Fibroblast of villous mesenchyme (primary cell): ENCODE measurements around the gene MAGI2. TPM values are rescaled to one million over a fixed set of nuclear protein-coding genes. Genes with fewer than 3 reads are reported as not detected.

Source experiments
- DNase-seq: peaks from one replicate; pipeline ENCODE4 v3.0.0-alpha.2; 2010; ENCODE audit warnings: low read depth
- H3K4me3 ChIP-seq: 2 replicates; pipeline ENCODE4 v1.5.1; 2011; ENCODE audit warnings: low read depth, mild to moderate bottlenecking, low read length
- total RNA-seq: library from RNA; depleted of rRNA; stranded (reverse); fragments of >200 nt; gene quantifications from 2 replicates; pipeline ENCODE4 v1.2.3, GENCODE V29; 2012
- TF ChIP-seq, protein P1 (sequence below): IDR thresholded peaks from 2 replicates; pipeline ENCODE4 v1.5.1; 2012; ENCODE audit warnings: low read depth, mild to moderate bottlenecking, low read length; ENCODE audit not compliant: insufficient read depth

Gene MAGI2
- total RNA-seq, 1 donor = 24.6 TPM

DNA sequence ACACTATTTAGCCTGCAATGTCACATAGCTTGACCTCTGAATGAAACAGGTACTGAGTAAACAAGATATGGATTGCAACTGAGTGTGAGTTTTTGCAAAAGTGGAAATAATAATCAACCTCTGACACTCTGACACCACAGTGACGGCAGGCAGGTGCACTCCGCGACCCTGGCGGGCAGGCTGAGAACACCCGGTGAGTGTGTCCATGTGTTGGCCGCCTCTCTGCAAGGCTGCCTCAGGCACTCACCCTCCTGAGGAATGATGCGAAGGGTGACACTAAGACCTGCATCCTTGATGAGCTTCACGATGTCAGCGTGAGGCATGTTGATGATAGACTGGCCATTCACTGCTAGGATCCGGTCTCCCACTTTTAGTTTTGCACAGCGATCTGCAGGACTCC is 1318.7 kb downstream of the MAGI2 start:
- TF ChIP-seq, protein P1, sequence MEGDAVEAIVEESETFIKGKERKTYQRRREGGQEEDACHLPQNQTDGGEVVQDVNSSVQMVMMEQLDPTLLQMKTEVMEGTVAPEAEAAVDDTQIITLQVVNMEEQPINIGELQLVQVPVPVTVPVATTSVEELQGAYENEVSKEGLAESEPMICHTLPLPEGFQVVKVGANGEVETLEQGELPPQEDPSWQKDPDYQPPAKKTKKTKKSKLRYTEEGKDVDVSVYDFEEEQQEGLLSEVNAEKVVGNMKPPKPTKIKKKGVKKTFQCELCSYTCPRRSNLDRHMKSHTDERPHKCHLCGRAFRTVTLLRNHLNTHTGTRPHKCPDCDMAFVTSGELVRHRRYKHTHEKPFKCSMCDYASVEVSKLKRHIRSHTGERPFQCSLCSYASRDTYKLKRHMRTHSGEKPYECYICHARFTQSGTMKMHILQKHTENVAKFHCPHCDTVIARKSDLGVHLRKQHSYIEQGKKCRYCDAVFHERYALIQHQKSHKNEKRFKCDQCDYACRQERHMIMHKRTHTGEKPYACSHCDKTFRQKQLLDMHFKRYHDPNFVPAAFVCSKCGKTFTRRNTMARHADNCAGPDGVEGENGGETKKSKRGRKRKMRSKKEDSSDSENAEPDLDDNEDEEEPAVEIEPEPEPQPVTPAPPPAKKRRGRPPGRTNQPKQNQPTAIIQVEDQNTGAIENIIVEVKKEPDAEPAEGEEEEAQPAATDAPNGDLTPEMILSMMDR = no peak
- no peak overlapping the region for H3K4me3 ChIP-seq
- no peak for DNase-seq

DNA sequence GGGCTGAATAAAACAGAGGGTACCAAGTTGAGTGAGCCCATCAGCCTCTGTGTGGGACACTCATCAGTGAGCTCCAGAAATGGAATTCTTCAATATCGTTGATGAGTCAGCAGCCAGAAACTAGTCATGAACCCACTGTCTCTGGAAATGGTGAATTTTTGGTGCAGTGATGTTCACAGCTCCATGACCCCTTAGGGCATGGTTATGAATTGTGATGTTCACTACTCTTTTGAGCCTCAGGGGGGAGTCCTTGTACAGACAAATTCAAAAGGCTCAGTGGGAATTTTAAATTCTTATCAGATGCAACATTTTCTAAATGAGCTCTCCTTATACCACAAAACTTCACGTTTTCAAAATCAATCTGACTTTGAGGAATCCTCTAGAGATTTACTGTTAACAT is 1319.2 kb downstream of the MAGI2 start:
- peak; percentile 50 for DNase-seq
- TF ChIP-seq, protein P1 = peak; percentile 63
- H3K4me3 ChIP-seq = no peak overlapping the region

DNA sequence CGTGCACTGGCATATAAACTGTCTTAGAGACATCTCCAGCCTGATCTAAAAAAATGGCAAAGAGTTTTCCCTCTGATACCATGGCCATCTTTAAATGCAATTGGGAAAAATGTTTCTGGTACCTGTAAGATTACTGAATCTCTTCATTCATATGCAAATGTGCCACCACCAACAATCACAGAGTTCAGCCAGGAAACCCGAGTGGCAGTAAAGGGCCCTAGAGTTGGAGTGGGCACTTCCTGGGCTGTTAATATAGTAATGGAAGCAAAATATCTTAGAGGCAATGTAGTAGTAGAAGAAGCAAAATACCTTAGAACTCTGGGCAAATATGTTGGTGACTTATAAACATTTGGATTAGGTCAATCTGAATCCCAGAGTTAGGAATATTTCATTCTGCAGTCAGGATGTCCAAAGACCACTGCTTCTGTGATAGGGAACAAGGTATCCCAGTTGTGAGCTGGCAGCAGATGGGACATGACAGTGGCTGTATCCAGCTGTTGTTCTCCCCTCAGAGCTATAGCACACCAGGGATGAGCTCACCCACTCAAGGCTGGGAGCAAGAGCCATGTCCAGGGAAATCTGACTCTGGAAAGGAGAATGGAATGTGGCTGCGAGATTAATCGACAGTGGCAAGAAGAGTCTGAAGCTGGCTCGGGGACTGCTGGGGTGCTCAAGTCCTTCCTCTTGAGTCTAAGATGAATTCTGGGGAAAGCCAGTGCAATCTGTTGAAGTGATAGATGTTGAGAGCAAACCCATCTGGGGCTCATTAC is 1322.8 kb downstream of the MAGI2 start:
- H3K4me3 ChIP-seq = no peak overlapping the region
- DNase-seq = no peak
- TF ChIP-seq, protein P1 = no peak

DNA sequence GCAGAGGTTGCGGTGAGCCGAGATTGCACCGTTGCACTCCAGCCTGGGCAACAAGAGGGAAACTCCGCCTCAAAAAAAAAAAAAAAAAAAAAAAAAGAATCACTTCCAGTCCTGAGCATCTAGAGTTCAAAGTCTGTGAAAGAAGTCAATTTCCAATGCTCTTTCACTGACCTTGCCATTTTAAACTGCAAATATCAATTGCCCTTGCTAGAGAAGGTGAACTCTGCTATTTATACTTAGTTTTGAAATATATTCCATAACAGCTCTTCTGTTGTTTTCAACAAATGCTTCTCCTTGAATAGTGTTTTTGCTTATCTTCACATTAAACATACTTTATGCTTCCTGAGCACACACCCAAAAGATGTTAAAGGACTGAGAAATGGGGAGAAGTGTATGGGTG is 1323.6 kb downstream of the MAGI2 start:
- no peak overlapping the region for H3K4me3 ChIP-seq
- DNase-seq = no peak
- TF ChIP-seq, protein P1 = no peak

GRCh38 chr7:78127009-78127408 is 1326.5 kb downstream of the MAGI2 start:
- TF ChIP-seq, protein P1 = no peak
- no peak for DNase-seq

GRCh38 chr7:78125884-78126283 is 1327.6 kb downstream of the MAGI2 start:
- TF ChIP-seq, protein P1 = no peak
- no peak overlapping the region for H3K4me3 ChIP-seq

More at GRCh38 chr7:78127009-78127408, 1326.5 kb downstream of the MAGI2 start:
- H3K4me3 ChIP-seq = no peak overlapping the region

GRCh38 chr7:78124216-78124615 is 1329.3 kb downstream of the MAGI2 start:
- no peak for DNase-seq
- TF ChIP-seq, protein P1 = no peak
- no peak overlapping the region for H3K4me3 ChIP-seq

More at GRCh38 chr7:78125884-78126283, 1327.6 kb downstream of the MAGI2 start:
- DNase-seq = peak; percentile 15
